Stimulated activated CD4-positive, alpha-beta T cell treated with anti-CD3 and anti-CD28 coated beads, Interleukin-4, amount 100 ng/mL, for 24 hours (primary cell): ENCODE measurements around the gene PIGT.

Experiments used
- DNase-seq: peaks from one replicate; pipeline ENCODE4 v3.0.0-alpha.2; 2020

PIGT gene

DNA sequence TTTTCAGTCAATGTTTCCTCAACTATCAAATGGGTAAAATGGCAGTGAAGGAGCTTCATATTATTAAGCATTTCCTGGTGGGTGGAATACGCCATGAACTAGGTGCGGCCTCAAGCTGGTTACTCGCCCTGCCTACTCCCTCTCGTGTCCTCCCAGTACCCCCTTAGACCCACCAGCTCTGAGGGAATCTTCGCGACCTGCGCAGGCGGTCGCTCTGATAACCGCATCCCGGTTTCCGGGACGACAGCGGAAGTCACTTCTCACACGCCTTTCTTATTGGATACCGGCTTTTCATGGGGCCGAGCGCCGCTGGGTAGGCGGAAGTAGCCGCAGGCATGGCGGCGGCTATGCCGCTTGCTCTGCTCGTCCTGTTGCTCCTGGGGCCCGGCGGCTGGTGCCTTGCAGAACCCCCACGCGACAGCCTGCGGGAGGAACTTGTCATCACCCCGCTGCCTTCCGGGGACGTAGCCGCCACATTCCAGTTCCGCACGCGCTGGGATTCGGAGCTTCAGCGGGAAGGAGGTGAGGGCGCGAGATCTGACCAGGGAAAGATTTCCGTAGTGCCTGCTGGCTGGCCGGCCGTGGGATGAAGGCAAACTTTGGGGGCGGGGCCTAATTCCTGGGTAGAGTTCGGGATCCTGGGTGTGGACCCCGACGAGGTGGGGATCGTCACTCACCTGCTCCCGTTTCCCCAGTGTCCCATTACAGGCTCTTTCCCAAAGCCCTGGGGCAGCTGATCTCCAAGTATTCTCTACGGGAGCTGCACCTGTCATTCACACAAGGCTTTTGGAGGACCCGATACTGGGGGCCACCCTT lies at the start of gene PIGT:
Gene PIGT, plus strand, starts transcription at position 320 of the 816 bp plus-strand sequence. Its CDS starts 16 bp downstream, at position 336.
- DNase-seq, result peak; percentile 91

DNA sequence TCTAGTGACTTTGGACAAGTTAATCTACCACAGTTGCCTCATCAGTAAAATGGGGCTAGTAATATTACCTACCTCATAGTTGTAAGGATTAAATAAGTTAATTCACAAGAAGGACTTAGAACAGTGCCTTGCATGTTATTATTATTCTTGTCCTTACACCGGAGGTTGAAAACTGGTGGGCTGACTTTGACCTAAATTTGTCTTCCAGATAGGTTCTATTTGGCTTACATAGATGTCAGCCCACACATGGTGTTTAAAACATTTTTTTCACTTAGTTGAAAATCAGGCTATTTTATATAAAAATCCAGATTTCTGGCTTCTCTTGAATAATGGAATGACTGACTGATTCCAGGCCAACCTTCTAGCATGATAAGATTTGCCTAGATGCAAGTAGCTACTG lies 49.7 kb upstream of the PIGT start:
- DNase-seq, result no peak

DNA sequence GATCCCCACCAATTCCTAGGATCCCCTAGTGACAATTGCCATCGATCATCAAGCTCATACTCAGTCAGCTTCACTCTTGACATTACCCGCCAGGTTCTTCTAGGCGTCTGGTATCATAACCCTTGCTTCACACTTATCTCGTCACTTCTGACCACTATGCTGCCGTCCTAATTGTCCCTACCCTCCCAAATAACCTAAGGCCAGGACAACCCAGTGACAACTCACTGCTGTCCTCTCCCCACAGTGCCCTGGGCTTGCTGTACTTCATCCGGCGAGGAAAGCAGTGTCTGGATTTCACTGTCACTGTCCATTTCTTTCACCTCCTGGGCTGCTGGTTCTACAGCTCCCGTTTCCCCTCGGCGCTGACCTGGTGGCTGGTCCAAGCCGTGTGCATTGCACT lies 49.3 kb upstream of the PIGT start:
- DNase-seq, result no peak

DNA sequence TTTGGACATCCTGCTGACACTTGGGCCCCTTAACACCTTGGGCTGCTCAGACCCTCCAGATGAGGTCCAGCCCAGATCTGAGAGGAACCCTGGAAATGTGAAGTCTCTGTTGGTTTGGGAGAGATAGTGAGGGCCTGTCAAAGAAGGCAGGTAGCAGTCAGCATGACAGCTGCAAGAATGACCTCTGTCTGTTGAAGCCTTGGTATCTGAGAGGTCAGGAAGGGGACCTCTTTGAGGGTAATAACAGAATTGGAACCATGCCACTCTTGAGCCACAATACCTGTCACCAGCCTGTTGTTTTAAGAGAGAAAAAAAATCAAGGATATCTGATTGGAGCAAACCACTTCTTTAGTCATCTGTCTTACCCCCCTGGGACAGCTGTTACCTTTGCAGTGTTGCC lies 48.8 kb upstream of the PIGT start:
- DNase-seq, result no peak

DNA sequence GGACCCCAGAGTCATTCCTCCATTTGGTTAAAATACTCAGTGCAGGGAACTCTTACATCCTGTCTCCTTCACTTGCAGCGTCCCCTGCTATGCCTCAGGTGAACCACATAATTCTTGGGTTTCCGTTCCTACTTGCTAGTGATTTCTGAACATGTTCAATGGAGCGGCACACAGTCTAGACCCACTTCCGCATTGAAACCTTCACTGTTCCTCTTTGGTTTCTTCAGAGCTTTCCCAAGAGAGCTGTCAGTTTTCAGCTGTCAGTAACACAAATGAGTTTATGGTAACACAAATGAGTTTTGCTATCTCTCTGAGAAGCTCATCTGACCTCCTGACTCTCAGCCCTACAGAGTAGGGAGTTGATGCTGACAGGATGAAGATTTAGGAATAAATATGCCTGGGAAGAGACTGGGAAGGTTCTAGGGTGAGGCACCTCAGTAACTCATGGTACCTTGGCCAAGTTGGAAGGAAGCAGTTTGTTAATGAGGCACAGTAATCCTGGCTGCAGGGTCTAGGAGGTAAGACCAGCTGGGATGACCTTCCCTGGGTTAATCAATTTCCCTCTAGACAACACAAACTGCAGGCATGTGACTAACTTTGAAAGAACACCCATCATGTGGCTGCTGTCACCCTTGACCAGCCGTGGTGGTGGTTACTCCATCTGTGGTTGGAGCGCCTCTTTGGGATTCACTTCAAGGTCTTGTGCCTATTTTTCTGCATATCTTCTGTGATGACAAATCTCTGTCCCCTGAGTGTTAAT lies 47.5 kb upstream of the PIGT start:
- peak; percentile 37 for DNase-seq

DNA sequence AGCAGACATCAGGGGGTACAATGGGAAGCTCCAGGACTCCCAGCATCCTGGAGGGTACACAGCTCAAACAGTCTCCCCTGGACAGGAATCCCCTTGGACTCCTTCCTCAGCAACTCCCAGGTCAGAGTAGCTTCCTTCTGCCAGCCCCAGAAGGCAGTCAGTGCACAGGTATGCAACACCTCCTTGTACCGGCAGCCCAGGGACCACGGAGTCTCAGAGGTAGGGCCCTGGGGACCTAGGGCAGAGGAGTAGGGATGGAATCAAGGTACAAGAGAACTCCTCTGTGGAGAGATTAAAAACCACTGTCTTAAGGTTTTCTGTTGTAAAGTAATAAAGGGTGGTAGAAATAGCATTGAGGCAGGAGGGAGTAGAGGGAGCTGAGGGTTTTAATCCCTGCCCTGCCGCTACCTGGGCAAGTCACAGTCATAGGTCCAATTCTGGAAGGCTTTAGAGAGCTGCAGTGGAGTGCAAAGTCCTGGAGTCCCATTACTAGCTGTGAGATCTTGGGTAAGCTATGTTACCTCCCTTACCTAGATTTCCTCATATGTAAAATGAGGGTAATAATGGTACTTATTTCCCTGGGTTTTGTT lies 45.3 kb upstream of the PIGT start:
- no peak for DNase-seq

DNA sequence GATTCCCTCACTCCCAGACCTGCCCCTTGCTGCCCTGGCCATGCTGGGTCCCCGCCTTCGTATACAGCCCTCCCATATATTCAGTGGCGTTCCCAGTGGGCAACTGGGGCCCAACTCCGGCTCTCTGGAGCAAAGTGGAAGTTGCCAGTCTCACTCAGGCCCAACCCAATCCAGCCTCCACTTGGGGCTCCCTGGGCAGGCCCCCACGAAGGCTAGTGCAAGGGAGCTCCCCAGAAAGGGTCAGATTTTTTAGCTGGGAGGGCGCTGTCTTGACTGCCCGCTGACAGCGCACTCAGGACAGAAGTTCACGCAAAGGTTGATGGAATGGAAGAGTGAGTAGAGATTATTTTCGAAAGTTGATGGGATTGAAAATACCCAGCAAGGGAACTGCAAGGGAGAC lies 43.7 kb upstream of the PIGT start:
- DNase-seq, result no peak

DNA sequence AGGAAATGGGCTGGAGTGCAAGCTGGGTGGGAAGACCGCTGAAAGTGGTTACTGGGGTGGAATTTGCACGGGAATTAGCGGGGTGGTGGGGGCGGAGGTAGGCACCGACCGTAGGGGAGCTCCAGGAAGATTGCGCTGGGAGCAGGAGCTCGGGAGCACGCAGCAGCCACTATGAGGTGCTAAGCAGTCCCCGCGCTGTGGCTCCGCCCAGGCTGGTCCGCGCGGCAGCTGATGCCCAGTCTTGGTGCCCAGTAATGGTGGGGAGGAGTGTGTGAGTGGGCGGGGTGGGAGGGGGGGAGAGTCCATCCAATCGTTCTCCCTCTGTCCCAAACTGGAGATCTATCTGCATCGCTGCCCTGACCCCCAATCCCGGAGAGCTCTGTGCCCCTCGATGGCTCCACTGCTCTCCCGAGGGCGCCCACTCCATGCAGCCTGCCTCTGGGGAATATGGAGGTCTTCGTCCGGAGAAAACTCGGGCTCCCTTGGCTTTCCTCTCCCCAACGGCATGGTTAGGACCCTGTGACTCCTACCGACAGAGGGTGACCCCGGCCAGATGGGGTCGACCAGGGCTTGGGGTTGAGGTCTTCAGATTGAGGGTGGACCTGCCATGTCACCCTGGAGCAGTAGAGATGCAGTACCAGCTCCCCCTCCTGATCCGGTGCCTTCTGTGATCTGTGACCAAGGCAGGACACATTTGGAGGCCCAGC lies 43.1 kb upstream of the PIGT start:
- no peak for DNase-seq

DNA sequence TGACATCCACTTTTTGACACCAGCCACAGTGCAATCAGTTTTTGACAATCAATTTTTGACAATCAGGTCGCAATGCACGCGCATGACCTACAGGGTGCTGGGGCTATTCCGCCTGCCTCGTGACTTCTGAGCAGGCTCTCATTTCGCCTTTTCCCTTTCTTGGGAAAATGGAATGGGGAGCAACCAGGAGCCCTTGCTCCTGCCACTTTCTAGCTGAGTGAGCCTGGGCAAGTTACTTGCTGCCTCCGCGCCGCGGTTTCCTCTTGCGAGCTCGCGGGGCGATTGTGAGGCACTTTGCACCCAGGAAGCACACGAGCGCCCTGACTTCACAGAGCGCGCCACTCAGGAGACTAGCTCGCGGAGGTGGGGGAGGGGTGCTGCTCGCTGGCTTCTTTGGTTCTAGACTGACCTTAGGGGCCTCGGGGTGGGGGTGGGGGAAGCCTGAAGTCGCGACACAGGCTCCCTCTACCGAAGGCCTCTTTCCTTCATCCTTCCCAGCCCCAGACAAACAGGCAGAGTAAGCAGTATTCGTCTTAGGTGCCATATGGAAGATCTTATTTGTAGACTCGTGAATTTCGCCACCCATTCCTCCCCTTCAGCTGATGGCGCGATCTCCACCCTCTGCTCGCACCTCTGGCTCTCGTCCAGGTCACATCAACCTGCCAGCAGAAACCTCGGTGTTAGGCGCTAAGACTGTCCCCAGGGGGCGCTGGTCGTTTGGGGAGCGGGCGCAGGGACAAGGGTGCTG lies 42.4 kb upstream of the PIGT start:
- peak; percentile 93 for DNase-seq

DNA sequence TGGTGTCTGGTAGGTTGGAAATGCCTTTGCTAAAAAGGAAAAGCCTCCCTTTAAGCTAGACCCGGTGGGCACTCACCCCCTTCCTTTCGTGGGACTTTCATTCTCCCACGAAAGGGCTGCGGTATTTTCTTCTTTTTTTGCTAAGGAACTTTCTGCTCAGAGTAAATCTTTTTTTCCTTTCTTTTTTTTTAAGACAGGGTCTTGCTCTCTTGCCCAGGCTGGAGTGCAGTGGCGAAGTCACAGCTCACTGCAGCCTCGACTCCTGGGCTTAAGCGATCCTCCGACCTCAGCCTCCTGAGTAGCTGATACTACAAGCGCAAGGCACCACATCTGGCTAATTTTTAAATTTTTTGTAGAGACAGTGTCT lies 41.9 kb upstream of the PIGT start:
- DNase-seq, result no peak

DNA sequence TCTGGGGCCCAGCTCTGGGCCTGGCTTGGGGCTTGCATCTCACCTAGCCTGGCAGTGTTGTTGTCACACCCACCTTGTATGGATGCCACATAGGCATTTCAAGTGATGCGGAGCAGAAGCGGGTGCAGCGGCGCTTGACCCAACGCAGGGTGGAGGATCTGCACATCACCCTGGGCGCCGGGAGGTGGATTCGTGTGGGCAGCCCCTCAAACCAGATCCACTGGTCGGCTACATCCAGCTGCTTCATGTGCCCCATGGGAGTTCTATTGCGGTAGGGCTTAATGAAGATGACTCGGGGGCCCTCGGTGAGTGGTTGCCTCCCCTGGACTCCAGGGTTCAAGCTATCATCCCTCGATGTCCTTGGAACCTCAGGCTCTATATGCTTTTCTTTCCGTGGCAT lies 41.0 kb upstream of the PIGT start:
- DNase-seq, result no peak

DNA sequence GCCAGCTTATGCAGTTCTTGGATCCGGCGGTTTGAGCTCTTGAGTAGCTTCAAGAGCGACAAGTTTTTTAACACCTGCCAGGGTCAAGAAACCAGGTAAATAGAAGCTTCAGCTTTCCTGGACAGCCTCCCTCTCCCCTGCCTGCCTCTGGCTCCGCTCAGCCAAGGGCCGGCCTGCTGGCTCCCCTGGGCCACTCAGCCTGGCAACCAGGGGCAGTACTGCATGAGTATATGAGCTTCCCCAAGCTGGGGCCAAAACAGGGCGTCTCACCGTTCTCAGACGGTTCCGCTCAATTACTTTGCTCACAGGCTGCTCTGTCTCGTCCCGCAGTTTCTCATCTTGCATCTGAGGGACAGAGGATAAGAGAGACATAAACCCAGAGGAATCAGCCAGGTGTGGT lies 38.7 kb upstream of the PIGT start:
- DNase-seq, result no peak

DNA sequence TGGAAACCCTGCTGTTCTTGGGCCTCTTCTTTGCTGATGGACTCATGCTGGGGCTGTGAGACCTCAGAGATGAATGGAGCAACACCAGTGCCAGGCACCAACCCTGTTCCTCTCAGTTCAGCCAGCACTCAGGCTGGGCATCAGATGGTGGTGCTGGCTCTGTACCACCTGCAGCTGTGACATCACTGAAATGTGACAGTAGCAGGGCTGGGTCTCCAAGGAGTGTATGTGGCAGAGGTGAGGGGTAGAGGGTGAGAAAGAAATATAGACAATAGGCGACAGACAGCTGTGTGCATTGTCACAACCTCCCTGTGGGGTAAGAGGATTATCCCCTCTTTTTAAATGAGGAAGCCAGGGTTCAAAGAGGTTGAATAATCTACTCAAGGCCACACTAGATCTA lies 37.8 kb upstream of the PIGT start, which contains the start of gene TP53TG5:
Gene TP53TG5, minus strand, starts transcription at position 135 of the 400 bp plus-strand sequence. Its CDS starts 89 bp downstream, at position 46.
- DNase-seq, result no peak

DNA sequence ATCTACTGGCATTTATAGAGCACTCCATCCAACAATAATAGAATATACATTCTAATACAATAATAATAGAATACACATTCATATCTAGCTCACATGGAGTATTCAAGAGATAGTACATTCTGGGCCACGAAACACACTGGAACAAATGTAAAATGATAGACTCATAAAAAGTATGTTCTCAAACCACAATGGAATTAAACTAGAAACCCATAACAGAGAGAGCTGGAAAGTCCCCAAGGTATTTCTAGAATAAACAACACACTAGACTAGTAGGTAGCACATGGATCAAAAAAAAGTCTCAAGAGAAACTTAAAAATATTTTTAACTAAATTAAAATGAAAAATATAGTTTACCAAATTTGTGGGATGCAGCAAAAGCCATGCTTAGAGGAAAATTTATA lies 28.7 kb upstream of the PIGT start:
- no peak for DNase-seq

DNA sequence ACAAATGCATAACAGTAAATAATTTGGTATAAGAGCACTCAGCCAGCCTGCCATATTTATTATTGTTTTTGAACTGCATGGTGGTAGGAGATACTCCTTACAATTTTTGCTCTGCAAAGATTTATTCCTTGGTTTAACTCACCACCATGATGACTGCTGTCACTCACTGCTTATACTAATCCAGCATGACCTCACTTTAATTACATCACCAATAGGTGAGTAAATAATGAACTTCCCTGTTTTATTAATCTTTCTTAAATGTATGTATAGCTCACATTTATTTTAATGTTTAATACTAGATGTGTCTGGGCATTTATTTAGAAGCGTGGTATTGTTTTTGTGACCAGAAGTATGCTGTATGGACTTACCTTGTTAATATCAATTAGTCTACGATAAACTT lies 25.0 kb upstream of the PIGT start:
- DNase-seq, result no peak

DNA sequence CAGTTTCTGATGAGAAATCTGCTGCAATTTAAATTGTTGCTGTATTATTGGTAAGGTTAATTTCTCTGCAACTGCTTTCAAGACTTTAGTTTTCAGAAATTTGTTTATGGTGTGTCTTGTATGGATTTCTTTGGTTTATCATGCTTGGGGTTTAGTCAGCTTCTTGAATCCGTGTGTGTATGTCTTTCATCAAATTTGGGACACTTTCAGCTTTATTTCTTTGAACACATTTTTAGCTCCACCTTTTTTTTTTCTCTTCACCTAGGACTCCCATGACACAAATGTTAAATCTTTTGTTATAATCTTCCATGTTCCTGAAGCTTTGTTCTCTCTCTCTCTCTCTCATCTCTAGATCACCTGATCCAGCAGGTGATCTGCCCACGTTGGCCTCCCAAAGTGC lies 24.4 kb upstream of the PIGT start:
- no peak for DNase-seq

DNA sequence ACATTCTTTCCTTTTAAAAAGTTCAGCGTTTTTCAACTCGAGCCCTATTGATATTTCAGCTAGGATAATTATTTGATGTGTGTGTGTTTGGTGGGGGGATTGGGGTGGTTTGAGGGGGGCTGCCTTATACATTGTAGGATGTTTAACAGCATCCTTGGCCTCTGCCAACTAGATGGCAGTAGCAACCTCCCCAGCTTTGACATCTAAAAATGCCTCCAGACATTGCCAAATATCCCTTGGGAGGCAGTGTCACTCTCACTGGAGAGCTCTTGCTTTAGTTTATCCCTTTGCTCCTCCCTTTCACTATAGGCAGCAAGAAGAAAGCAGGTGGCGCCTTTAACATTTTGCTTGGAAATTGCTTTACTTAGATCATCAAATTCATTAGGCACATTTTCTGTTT lies 23.2 kb upstream of the PIGT start:
- no peak for DNase-seq

DNA sequence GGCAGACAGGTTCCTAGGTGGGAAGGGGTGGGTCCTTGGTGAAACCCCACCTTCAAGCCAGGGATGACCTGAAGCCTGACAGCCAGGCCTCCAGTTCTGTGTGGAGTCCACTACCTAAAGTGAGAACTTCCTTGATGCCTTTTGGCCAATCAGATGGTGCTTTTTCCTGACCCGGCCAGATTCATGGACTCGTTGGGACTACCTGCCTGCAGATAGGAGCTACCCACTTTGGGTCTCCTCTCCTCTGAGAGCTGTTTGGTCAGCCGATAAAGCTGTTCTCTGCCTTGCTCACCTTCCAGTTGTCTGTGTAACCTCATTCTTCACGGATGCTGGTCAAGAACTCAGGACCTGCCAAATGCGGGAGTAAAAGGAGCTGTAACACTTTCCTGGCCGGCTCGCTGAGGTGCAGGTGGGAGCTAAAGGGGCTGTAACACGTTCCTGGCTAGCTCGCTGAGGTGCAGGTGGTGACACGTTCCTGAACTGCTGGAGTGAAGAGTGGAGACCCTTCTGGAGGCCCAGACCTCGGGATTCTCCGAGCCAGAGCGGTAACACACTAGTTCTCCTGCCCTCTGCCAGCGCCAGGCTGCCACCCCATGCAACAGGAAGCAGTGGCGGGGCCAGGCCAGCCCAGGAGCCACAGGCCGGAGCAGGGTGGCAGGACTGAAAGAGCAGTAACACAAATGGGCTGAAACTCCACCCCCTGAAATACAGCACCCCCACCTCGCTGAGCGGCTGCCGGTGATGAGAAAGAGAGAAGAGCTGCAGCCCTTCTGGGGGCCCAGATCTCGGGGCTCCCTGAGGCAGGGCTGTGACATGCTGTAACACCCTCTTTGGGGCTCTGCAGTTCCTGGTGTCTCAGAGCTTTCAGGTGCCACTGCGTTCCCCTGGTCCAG lies 21.5 kb upstream of the PIGT start:
- no peak for DNase-seq

DNA sequence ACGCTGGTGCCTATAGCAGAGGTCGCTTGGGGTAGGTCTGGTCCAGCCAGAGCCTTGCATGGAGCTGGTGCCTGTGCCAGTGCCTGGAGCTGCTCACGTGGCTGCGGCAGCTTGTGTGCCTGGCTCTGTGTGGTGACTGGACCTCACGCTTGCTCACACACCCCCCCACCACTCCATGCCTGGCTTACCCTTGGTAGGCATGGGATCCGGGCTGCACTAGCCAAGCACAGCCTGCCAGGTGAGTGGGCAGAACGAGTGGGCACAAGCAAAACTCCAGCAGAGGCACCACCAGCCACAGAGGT lies 20.9 kb upstream of the PIGT start:
- no peak for DNase-seq

DNA sequence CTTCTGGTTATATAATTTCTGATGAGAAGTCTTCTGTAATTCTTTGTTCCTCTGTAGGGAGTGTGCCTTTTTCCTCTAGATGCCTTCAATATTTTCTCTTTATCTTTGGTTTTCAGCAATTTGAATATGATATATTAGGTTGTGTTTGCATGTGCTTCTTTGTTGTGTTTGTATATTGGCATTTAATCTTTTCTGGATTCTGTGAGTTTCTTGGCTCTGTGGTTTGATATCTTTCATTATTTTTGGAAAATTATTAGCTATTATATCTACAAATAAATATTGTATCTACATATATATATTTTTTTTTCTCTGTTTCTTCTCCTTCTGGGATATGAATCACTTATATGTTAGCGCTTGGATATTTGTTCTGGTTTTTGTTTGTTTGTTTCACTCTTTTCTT lies 16.9 kb upstream of the PIGT start:
- no peak for DNase-seq

DNA sequence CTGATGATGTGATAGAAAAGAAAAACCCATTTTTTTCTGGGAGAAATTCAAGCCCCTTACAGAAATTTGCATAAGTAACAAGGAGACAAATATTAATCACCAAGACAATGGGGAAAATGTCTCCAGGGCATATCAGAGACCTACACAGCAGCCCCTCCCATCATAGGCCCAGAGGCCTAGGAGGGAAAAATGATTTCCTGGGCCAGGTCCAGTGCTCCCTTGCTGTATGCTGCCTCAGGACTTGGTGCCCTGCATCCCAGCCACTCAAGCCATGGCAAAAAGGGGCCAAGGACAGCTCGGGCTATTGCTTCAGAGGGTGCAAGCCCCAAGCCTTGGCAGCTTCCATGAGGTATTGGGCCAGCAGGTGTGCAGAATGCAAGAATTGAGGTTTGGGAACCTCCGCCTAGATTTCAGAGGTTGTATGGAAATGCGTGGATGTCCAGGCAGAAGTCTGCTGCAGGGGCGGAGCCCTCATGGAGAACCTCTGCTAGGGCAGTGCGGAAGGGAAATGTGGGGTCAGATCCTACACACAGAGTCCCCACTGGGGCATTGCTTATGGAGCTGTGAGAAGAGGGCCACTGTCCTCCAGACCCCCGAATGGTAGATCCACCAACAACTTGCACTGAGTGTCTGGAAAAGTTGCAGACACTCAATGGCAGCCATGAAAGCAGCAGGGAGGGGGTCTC lies 15.5 kb upstream of the PIGT start:
- DNase-seq, result no peak
